ENCODE data around the gene EIF4E3.

- TF ChIP-seq CTCF (IDR thresholded peaks at IDR 0.05): no peak
- TF ChIP-seq, protein P1, sequence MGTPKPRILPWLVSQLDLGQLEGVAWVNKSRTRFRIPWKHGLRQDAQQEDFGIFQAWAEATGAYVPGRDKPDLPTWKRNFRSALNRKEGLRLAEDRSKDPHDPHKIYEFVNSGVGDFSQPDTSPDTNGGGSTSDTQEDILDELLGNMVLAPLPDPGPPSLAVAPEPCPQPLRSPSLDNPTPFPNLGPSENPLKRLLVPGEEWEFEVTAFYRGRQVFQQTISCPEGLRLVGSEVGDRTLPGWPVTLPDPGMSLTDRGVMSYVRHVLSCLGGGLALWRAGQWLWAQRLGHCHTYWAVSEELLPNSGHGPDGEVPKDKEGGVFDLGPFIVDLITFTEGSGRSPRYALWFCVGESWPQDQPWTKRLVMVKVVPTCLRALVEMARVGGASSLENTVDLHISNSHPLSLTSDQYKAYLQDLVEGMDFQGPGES (IDR thresholded peaks at IDR 0.05; ENCODE audit: low read depth, low read length): no peak
- TF ChIP-seq REST (IDR thresholded peaks at IDR 0.05; ENCODE audit: low read depth, low read length): no peak
- no peak for TF ChIP-seq RFX5 (IDR thresholded peaks at IDR 0.05; ENCODE audit: low read length)
- TF ChIP-seq, protein P2, sequence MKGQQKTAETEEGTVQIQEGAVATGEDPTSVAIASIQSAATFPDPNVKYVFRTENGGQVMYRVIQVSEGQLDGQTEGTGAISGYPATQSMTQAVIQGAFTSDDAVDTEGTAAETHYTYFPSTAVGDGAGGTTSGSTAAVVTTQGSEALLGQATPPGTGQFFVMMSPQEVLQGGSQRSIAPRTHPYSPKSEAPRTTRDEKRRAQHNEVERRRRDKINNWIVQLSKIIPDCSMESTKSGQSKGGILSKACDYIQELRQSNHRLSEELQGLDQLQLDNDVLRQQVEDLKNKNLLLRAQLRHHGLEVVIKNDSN (IDR thresholded peaks at IDR 0.05; ENCODE audit: borderline replicate concordance, low read depth): no peak
- no peak for TF ChIP-seq NRF1 (IDR thresholded peaks at IDR 0.05; ENCODE audit: low read depth, low read length)
- TF ChIP-seq CHD2 (IDR thresholded peaks at IDR 0.05; ENCODE audit: low read length, partially characterized antibody): no peak
- no peak for TF ChIP-seq SIN3A (IDR thresholded peaks at IDR 0.05; ENCODE audit: borderline replicate concordance, low read depth, low read length)
- TF ChIP-seq POLR2AphosphoS5 (IDR thresholded peaks at IDR 0.05; ENCODE audit: low read depth, low read length): no peak
- TF ChIP-seq TCF12 (IDR thresholded peaks at IDR 0.05): no peak
- no peak for TF ChIP-seq EP300 (IDR thresholded peaks at IDR 0.05; ENCODE audit: borderline replicate concordance in 1 of 2, low read depth in 1 of 2, low read length in 1 of 2)
- TF ChIP-seq, protein P3, sequence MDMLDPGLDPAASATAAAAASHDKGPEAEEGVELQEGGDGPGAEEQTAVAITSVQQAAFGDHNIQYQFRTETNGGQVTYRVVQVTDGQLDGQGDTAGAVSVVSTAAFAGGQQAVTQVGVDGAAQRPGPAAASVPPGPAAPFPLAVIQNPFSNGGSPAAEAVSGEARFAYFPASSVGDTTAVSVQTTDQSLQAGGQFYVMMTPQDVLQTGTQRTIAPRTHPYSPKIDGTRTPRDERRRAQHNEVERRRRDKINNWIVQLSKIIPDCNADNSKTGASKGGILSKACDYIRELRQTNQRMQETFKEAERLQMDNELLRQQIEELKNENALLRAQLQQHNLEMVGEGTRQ (IDR thresholded peaks at IDR 0.05; ENCODE audit: borderline replicate concordance, low read depth, low read length): no peak
- no peak for TF ChIP-seq SMC3 (IDR thresholded peaks at IDR 0.05; ENCODE audit: low read depth, low read length)
- TF ChIP-seq GABPA (IDR thresholded peaks at IDR 0.05; ENCODE audit: low read depth): no peak
Observed at GRCh38 chr3:71721651-71722157, 3.5 kb downstream of the EIF4E3 start.

All from SK-N-SH (cell line).